Measurements from ENCODE around the gene CCDC197. TPM values are rescaled to one million over a fixed set of nuclear protein-coding genes. Genes with fewer than 3 reads are reported as not detected.

CCDC197 gene
- total RNA-seq, 2 donors from 2014 or later: 0.20 to 0.49 TPM

DNA sequence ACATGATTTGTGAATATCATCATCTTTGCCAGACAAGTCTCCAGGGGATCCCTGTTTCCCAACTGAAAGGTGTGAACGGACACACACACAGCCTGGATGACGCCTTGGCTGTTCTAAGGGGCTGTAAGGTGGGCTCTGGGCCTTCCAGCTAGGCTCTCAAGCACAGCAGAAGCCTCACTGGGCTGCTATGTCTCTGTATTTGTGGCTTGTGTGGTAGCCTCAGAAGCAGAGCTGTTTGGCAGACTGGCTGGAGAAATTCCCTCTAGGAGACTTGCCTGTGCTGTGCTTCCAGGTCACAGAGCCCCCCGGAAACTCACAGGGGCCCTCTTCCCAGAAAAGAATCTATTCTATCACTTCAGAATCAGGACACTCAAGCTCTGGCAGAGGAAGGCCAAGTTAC, 50.5 kb downstream of the CCDC197 start:
- peak overlapping the region in 1 of 2 donors; percentile 65 for H3K27ac Mint-ChIP-seq
- no peaks in the 10 kb centered on the region for H3K9me3 Mint-ChIP-seq
- ATAC-seq (no peak), DNase-seq (ENCODE audit: low spot score in 2 of 2) (no peak)
- peaks cover 12 to 25% of the 10 kb centered on the region in 2 donors for H3K36me3 Mint-ChIP-seq

- Mint-ChIP-seq H3K27ac (peak overlapping the region in 1 of 2 donors; percentile 65), H3K36me3 (peaks cover 13 to 28% of the 10 kb centered on the region in 2 donors), H3K9me3 (no peaks in the 10 kb centered on the region)
- DNase-seq (ENCODE audit: low spot score in 2 of 2) (no peak), ATAC-seq (no peak)
Measured at GRCh38 chr14:94048691-94049624, 51.9 kb downstream of the CCDC197 start.

- H3K27ac Mint-ChIP-seq: no peak overlapping the region
- peaks cover 13 to 35% of the 10 kb centered on the region in 2 donors for H3K36me3 Mint-ChIP-seq
- H3K9me3 Mint-ChIP-seq: no peaks in the 10 kb centered on the region
- ATAC-seq (no peak), DNase-seq (ENCODE audit: low spot score in 2 of 2) (no peak)
Measured at GRCh38 chr14:94049625-94050023, 52.5 kb downstream of the CCDC197 start.

- no peaks in the 10 kb centered on the region for H3K9me3 Mint-ChIP-seq
- H3K36me3 Mint-ChIP-seq: peaks cover 13 to 39% of the 10 kb centered on the region in 2 donors
- H3K27ac Mint-ChIP-seq: peak overlapping the region in 1 of 2 donors; percentile 13
- ATAC-seq (peak in 1 of 2 donors; percentile 10), DNase-seq (ENCODE audit: low spot score in 2 of 2) (no peak)
Measured at GRCh38 chr14:94050231-94050880, 53.3 kb downstream of the CCDC197 start.

DNA sequence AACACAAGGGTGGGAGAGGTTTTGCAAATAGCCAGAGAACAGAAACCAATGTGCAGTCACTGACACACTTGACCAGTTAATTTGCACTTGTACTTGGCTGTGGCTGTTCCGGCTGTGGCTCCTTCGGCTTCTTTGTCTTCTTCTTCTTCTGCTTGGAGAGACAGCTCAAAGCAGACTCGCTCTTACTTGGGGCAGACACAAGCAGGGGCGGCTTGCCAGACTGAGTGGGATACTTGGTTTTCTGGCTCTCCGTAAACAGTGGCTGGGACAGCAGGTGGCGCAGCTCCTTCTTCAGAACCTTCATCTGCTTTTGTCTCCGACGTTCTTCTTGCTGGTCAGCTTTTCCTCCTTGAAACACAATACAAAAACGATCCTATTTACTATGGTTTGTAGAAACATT, 54.0 kb downstream of the CCDC197 start:
- H3K27ac Mint-ChIP-seq: peak overlapping the region; percentile 18 to 78
- H3K36me3 Mint-ChIP-seq: peaks cover 13 to 43% of the 10 kb centered on the region in 2 donors
- DNase-seq (ENCODE audit: low spot score in 2 of 2) (no peak), ATAC-seq (no peak)
- H3K9me3 Mint-ChIP-seq: no peaks in the 10 kb centered on the region

DNA sequence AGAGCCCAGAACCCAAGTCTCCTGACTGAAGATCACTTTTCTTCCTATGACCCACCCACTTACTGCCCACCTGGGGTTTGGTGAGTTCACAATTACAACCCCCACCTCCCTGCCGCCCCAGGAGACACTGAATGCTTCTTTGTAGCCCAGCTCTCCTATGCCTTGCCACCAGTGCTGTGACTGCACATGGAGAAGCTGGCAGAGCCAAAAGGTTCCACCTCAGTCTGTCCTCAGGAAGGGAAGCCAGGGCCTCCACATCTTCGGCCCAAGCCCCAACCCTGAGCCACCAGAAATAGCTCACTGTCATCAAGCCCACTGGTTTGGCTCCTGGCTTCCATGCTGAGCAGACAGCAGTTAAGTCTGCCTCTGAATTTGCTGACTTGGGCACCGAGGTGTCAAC, 54.7 kb downstream of the CCDC197 start:
- Mint-ChIP-seq H3K36me3 (peaks cover 13 to 43% of the 10 kb centered on the region in 2 donors), H3K9me3 (no peaks in the 10 kb centered on the region), H3K27ac (peak overlapping the region; percentile 18 to 78)
- ATAC-seq: no peak
- DNase-seq (ENCODE audit: low spot score in 2 of 2): no peak

GRCh38 chr14:94052199-94052598, 55.1 kb downstream of the CCDC197 start:
- no peaks in the 10 kb centered on the region for H3K9me3 Mint-ChIP-seq
- ATAC-seq (peak; percentile 16 to 39), DNase-seq (ENCODE audit: low spot score in 2 of 2) (no peak)
- H3K36me3 Mint-ChIP-seq: peaks cover 13 to 43% of the 10 kb centered on the region in 2 donors
- H3K27ac Mint-ChIP-seq: peak overlapping the region; percentile 5 to 78

DNA sequence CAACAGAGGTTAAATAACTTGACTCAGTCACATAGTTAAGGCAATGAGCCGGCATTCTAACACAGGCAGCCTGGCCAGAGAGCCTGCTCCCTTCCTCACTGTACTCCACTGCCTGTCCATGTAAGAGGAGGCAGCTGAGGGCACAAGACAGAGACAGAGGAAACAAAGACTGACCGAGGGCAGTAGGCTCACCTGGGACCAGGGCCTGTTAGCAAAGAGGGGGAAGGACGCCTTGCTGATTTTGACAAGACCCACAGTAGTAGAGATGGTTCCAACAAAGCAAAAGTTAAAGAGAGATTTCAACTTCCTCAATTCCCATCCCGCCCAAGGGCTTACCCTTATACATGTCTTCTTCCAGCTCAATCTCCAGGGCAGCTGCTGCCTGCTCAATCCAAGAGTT, 55.6 kb downstream of the CCDC197 start:
- peaks cover 13 to 43% of the 10 kb centered on the region in 2 donors for H3K36me3 Mint-ChIP-seq
- H3K9me3 Mint-ChIP-seq: no peaks in the 10 kb centered on the region
- peak overlapping the region; percentile 18 to 78 for H3K27ac Mint-ChIP-seq
- ATAC-seq: no peak
- DNase-seq (ENCODE audit: low spot score in 2 of 2): no peak

GRCh38 chr14:94054401-94054800, 57.3 kb downstream of the CCDC197 start:
- Mint-ChIP-seq H3K9me3 (no peaks in the 10 kb centered on the region), H3K36me3 (peaks cover 18 to 50% of the 10 kb centered on the region in 2 donors), H3K27ac (peak overlapping the region in 1 of 2 donors; percentile 89)
- ATAC-seq: no peak
- DNase-seq (ENCODE audit: low spot score in 2 of 2): no peak

- DNase-seq (ENCODE audit: low spot score in 2 of 2) (no peak), ATAC-seq (no peak)
- Mint-ChIP-seq H3K36me3 (peaks cover 17 to 49% of the 10 kb centered on the region in 2 donors), H3K9me3 (no peaks in the 10 kb centered on the region), H3K27ac (peak overlapping the region; percentile 25 to 37)
Measured at GRCh38 chr14:94054936-94055335, 57.8 kb downstream of the CCDC197 start.

DNA sequence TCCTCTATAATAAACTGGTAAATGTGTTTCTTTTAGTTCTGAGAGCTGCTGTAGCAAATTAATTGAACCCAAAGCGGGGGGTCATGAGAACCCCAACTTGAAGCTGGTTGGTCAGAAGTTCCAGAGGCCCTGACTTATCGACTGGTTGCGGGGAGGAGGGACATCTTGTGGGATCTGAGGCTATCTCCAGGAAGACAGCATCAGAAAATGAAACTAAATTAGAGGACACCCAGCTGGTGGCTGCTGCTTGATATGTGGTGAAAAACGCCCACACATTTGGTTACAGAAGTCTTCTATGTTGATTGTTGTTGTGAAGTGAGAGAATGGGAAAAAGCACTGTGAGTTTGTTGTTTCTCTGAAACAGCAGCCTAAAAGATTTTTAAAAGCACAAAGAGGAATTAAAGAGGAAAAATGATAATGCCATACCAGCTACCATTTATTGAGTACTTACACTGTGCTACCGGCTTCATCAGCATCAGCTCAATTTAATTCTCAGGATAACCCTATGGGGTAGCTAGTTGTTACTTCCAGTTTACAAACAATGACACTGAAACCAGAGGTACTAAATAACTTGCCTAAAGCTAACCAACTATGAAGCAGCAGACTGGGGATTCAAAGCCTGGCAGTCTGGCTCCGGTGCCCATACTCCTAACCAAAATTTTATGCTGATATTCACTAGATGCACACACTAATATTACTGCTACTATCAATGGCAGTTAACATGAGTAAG, 59.6 kb downstream of the CCDC197 start:
- peaks cover 20 to 43% of the 10 kb centered on the region in 2 donors for H3K36me3 Mint-ChIP-seq
- ATAC-seq (peak; percentile 57 to 78), DNase-seq (ENCODE audit: low spot score in 2 of 2) (peak in 1 of 2 donors; percentile 23)
- peak overlapping the region; percentile 25 to 68 for H3K27ac Mint-ChIP-seq
- H3K9me3 Mint-ChIP-seq: no peaks in the 10 kb centered on the region

GRCh38 chr14:94058128-94058673, 61.1 kb downstream of the CCDC197 start:
- ATAC-seq: peak in 1 of 2 donors; percentile 54
- Mint-ChIP-seq H3K9me3 (no peaks in the 10 kb centered on the region), H3K27ac (peak overlapping the region in 1 of 2 donors; percentile 59), H3K36me3 (peaks cover 20 to 44% of the 10 kb centered on the region in 2 donors)
- DNase-seq (ENCODE audit: low spot score in 2 of 2): no peak

Other genes with a start within 250 kb of the CCDC197 start
- gene PRIMA1, start 208.8 kb upstream of the CCDC197 start, total RNA-seq: not detected
- gene FAM181A, start 70.0 kb upstream of the CCDC197 start, total RNA-seq: not detected
- 10 to 100 TPM; 12.9 to 50.0 TPM for gene ASB2, start 20.7 kb upstream of the CCDC197 start, total RNA-seq
- gene OTUB2, start 29.0 kb downstream of the CCDC197 start, total RNA-seq: 1 to 10 TPM; 1.2 to 2.3 TPM
- gene DDX24, start 83.9 kb downstream of the CCDC197 start, total RNA-seq: 100 to 1,000 TPM; 182 to 210 TPM
- gene IFI27L1, start 84.0 kb downstream of the CCDC197 start, total RNA-seq: 10 to 100 TPM; 48.0 to 51.4 TPM
- gene IFI27, start 113.4 kb downstream of the CCDC197 start, total RNA-seq: 1 to 10 TPM; 2.5 to 3.0 TPM
- gene IFI27L2, start 132.3 kb downstream of the CCDC197 start, total RNA-seq: 10 to 100 TPM; 67.3 to 67.8 TPM
- 1 to 10 TPM; 6.5 to 8.7 TPM for gene PPP4R4, start 177.0 kb downstream of the CCDC197 start, total RNA-seq